ENCODE measurements around the gene USP34.

DNA sequence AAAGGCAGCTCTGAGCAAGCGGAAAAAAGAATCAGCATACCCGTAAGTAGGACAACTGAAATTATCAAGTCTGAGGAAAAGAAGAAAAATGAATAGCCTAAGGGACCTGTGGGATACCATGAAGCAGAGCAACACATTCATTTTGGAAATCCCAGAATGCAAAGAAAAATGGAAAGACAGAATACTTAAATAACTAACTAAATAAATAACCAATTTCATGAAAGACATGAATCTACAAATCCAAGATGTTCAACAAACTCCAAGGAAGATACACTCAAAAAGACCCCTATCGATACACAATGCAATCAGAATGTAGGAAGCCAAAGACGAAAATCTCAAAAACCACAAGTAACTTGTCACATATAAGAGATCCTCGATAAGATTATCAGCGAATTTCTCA, 117.0 kb downstream of the USP34 start:
- TF ChIP-seq ZNF274 (IDR thresholded peaks at IDR 0.05; ENCODE audit: low read depth, low read length) = no peak
- TF ChIP-seq YY1 (IDR thresholded peaks at IDR 0.05; ENCODE audit: insufficient read depth, insufficient read length) = no peak

Data from NT2/D1 (cell line).